ENCODE data around the gene LCN1.

- TF ChIP-seq POLR2AphosphoS5 (IDR thresholded peaks at IDR 0.05) (no peak), POLR2A (IDR thresholded peaks at IDR 0.05) (no peak), CTCF (IDR thresholded peaks at IDR 0.05) (no peak)
Measured at GRCh38 chr9:135562235-135562745, 41.0 kb downstream of the LCN1 start.

Measured in gastroesophageal sphincter (tissue), 3 donors.